ENCODE results near the gene GJB1.

Gene GJB1

DNA sequence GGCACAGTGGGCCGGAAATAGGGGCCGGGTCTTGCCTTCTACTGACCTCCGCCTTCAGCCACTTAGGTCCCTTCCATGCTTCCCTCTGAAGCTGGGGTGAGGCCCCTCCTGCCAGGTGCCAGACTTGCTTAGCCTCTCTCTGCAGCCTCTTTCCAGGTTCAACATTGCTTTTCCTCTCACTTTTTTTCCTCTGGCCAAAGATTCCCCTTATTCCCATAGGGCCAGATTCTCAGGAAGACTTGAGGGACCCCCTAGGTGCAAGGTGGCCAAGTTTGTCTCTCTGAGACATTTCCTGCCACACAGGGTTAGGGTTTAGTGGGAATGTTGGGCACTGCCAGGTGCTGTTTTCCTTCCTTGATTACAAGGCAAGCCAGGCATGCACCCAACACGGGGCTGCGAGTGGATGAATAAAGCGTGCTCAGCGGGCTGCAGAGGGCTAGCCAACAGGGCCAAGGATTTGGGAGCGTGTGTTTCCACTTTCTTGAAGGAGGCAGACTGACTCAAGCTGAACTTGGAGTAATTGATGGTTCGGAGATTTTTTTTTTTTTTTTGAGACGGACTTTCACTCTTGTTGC lies 7.6 kb upstream of the GJB1 start:
- DNase-seq (ENCODE audit: low spot score): no peak

DNA sequence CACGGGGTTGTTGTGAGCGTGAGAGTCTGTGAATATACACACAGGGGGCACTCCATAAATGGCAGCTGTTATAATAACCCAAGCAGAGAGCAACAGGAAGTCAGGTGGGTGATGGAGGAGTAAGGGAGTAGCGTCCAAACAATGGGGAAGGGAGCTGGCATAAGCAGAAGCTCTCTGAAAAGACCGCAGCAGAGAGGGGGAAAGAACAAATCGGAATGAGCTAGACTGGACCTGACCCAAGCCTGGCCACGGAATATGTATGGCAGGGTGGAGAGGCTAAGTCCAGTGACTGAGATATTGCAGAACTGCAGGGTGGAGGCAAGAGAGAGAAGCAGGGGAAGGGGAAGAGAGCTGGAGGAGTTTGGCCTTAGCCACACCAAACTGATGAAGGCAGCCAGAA lies 6.5 kb upstream of the GJB1 start:
- no peak for DNase-seq (ENCODE audit: low spot score)

DNA sequence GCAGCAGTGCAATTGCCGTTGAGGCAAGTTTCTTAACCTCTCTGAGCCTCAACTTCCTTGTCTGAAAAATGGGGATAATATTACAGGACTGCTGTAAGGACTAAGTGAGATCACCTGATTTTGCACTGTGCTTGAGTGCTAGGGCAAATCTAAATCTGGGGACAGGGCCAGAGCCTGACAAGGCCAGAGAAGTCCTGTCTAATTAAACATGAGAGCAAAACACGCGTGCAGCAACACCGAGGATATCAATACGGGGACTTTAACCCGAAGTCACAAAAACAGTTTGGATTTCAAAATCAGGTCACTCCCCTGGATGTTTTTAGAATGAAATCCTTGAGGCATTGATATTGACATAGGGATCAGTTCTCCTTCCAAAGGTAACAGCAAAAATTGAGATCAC lies 5.7 kb upstream of the GJB1 start:
- DNase-seq (ENCODE audit: low spot score): no peak

DNA sequence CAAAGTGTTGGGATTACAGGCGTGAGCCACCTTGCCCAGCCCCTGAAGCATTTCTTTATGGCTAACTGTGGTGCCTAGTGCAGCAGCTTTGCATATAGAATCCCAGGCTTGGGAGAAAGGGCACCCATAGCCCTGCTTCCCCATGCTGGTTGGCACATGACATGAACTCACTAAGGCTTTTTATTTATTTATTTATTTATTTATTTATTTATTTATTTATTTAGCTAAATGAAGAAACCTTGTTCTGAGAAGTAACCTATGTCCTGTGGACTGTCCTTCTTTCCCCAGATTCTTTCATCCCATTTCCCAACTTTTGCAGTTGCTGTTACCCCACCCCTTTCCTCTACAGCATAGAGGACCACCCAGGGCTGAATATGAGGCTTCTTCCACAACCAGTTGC lies 1.9 kb upstream of the GJB1 start:
- DNase-seq (ENCODE audit: low spot score): no peak

DNA sequence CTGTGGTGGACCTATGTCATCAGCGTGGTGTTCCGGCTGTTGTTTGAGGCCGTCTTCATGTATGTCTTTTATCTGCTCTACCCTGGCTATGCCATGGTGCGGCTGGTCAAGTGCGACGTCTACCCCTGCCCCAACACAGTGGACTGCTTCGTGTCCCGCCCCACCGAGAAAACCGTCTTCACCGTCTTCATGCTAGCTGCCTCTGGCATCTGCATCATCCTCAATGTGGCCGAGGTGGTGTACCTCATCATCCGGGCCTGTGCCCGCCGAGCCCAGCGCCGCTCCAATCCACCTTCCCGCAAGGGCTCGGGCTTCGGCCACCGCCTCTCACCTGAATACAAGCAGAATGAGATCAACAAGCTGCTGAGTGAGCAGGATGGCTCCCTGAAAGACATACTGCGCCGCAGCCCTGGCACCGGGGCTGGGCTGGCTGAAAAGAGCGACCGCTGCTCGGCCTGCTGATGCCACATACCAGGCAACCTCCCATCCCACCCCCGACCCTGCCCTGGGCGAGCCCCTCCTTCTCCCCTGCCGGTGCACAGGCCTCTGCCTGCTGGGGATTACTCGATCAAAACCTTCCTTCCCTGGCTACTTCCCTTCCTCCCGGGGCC lies 1.2 kb downstream of the GJB1 start:
- DNase-seq (ENCODE audit: low spot score): no peak

DNA sequence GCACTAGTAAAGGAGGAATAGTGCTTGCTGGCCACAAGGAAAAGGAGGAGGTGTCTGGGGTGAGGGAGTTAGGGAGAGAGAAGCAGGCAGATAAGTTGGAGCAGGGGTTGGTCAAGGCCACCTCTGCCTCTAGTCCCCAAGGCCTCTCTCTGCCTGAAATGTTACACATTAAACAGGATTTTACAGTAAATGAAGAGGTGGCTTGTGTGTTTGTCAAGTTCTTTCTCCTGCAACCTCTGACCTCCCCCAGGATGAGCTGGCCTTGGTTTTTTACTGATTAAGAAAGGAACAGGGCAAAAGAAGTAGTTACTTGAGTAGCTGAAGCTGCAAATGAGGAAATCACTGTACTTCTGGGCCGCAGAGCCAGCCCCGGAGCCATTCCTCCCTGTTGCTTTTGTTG lies 2.0 kb downstream of the GJB1 start:
- no peak for DNase-seq (ENCODE audit: low spot score)

DNA sequence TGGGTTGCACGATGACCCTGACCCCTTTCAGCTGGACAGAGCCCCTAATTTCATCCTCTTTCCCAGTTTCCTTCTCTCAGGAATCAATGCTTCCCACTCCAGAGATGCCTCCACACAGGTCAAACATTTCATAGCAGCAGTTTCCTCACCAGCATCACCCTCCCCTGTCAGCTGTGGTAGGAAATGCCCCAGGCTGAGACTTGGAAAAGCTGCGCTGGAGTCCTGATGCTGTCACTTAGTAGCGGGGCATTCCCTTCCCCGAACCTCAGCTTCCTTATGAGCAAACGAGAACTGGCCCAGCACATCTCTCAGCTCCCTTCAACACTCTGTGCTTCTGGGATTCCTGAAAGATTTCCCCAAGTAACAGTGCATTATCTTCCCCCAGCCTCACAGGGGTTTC lies 2.7 kb downstream of the GJB1 start:
- no peak for DNase-seq (ENCODE audit: low spot score)

DNA sequence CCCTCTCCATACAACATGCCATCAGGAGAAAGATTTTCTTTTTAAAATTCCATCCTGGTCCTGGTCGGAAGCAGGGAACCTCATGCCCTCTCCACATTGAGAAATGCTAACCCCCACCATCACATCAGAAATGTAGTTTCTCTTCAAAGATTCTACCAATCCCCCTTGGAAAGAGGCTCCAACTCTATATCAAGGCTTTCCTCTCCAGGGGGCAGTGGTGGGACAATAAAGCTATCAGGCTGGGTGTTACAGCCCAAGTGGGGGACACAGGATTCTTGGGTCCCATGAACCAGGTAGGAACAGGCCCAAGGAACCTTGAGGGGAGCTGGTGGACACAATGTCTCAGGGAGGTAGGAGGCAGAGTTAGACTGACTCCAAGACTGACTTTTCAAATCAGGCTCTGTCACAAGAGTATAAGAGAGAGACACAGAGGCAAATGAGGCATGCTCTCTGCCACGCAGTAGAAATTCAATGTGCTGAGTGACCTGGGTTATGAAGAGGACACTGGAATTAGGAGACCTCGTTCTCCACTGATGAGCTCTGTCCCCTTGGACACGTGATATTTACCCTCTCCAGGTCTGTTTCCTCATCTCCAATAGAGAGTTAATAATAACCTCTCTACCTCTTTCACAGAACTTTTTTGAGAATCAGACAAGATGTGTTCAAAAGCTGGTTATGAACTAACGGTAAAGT lies 4.5 kb downstream of the GJB1 start:
- no peak for DNase-seq (ENCODE audit: low spot score)

DNA sequence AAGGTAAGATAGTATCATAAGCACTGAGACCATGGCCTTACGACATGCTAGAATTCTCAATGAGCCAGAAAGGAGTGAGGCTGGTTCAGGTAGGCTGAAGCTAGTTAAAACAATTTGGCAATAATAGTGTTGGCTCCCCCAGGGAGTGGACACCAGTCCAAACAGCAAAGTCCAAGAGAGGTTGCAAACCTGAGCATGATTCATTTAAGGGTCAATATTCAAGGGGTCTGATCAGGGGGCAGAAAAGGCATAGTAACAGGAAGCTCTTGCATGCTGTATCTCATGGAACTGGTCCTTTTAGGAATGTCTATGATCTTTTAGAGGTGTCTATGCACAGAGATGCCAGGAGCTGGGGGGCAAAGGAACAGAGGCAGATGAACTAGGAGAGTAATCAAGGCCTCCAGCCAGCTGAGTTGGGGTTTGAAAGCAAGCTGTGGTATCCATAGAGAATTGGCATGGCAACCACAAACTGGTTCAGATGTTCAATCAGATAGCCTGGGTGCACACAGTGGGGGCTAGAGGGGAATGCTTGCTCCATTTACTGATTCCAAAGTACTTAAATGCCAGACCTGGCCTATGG lies 5.1 kb downstream of the GJB1 start:
- DNase-seq (ENCODE audit: low spot score): no peak

DNA sequence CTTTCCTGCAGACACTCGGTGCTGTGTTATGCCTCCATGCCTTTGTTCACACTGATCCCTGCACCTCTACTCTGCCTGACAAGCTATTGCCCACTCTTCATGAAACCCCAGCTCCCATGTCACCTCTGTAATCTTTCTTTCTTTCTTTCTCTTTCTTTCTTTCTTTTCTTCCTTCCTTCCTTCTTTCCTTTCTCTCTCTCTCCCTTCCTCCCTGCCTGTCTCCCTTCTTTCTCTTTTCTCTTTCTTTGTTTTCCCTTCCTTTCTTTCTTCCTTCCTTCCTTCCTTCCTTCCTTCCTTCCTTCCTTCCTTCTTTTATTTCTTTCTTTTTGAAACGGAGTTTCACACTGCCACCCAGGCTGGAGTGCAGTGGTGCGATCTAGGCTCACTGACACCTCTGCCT lies 12.5 kb downstream of the GJB1 start:
- DNase-seq (ENCODE audit: low spot score): no peak

DNA sequence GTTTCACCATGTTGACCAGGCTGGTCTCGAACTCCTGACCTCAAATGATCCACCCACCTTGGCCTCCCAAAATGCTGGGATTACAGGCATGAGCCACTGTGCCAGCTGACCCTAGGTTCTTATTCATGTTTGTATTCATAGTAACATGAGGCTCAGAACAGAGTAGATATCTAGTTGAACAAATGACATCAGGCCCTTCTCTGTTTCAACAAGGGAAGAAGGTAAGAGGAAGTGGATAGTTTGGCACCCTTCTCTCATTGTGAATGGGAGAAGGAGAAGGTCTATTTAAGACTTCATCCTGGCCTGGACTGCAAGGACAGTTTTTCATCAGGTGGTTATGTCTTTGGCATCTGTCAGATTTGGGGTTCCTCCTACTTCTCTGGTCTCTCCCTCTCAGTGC lies 13.8 kb downstream of the GJB1 start:
- no peak for DNase-seq (ENCODE audit: low spot score)

DNA sequence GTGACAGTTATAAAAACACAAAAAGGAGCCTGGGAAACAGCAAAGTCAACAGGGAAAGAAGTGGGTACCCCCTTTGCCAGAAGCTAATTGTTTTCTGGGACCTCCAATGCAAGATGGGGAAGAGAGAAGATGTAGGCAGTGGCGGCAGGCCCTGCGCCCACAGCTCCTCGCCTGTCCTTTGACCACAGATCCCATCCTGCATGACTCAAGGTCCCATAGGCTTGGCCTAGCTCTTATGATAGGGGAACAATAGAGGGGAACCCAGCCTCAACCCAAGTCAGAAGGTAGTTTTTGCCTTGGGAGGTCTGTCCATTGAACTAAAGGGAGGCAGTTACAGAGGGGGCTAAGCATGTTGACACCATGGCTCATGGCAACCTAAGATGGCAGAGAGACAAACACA lies 16.8 kb downstream of the GJB1 start:
- DNase-seq (ENCODE audit: low spot score): no peak

DNA sequence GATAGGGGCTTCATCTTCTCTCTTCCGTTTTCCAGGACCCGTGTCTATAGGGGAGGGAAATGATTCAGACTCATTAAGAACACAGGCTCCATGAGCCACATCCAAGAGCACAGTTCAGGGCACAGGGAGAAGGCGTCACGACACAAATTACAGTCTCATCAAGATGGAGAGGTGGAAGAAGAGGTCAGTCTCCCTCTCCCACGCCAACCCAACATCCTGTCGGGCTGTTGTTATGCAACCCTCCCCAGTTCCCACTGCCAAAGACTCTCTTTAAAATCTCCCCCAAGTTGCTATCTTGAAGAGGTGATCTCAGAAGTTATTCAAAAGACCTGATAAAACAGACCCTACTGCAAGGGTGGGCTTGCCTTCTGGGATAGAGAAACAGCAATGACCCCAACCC lies 18.3 kb downstream of the GJB1 start:
- no peak for DNase-seq (ENCODE audit: low spot score)

DNA sequence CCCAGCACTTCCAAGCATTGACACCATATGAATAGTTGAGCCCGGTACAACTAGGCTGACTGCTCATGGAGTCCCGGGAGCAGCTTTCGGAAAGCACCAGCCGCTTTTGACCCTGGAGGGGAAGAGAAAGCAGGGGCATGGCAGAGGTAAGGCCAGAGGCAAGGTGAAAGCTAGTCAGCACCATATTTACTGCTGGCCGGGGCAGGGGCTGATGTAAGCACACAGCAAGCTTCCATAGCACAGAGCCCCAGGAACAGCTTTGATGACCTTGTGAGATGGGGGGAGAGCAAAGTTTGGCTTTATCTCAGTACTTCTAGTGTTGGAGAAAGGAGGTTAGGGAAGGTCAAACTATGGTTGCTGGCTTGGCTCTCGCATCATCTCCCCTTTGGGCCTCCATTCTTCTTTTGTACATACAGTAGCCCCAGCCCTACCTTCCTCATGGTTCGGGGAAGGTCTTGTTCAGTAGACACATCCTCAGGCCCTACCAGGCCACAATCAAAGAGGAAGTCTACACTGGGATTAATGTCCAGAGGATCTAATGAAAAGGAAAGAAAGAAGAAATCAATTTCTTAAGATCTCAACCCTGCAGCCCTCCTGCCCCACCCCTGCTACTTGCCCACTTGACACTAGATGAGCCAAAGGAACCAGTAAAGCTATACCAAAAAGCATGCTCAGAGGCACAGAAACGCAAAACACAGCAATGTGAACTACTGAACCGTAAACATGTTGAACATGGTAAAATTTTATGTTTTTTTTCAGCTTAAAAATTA lies 21.5 kb downstream of the GJB1 start:
- DNase-seq (ENCODE audit: low spot score): no peak

DNA sequence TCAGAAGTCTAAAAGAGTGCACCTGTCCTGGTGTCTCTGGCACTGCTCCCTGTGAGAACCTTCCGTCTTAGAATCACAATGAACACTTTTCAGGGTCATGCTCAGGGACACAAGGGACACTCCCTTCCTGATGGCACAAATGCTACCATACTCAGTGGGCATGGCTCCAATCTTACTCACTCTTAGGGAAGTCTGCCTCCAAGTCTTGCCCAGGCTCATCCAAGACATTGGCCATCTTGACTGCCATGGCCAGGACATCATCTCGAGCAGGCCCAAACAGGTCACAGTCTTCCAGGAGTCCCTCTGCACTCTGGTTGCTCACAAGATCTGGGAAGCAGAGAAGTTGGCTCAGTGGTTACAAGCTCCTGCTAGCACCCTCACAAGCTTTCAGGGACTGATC lies 22.1 kb downstream of the GJB1 start:
- no peak for DNase-seq (ENCODE audit: low spot score)

DNA sequence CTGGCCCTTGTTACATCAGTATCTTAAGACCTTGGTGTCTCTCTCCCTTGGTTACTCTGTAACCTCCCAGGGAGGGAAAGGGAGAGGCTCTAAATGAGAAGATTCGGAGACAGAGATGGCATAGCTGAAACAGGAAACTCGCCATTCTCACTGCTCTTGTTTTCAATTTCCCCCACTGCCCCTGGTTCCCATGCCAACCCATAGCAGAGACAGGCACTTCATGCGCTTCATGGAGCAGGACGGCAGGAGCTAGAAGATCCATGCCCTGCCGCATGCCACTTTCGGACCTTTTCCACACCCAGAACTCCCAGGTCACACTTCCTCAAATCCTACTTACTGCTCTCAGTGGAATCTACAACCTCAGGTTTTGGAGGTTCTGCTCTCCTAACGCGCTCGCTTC lies 27.8 kb downstream of the GJB1 start:
- DNase-seq (ENCODE audit: low spot score): no peak

DNA sequence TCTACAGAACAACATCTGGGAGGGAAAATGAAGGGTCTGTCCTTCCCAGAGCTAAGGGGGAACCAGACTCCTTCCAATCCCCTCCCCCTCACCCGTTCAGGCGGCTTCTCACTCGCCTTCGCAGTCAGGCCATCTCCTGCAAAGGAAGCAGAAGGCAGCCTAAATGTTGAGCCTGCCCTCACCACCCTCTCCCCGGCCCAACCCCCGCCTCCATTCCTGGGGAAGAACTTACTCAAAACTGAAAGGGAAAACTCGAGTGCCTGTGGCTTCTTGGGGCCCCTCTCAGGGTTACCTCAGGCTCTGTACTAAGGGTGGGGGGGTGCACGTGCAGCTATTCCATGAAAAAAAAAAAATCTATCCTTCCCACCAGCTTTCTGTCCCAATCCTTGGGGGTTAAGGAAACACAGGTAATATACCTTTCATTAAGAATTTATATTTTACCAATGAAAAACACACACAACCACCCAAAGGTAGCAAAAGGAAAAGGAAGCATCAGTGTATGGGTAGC lies 28.5 kb downstream of the GJB1 start:
- no peak for DNase-seq (ENCODE audit: low spot score)

DNA sequence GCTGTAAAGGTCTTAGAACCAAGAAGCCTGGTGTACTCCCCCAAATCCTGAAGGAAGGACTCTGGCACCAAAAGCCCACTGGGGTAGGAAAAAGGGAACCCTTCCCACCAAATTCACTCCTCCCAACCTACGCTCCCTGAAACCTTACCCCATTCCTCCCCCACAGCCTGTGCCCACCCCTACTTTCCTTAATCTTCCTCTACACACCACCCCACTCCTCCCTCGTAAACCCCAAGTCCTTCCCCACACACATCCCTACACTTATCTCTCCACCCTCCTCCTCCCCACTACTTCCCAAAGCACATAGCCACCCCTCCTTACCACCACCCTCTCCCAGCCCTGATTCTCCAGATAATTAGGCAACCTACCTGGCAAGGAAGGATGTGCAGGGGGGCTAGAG lies 29.2 kb downstream of the GJB1 start:
- no peak for DNase-seq (ENCODE audit: low spot score)

DNA sequence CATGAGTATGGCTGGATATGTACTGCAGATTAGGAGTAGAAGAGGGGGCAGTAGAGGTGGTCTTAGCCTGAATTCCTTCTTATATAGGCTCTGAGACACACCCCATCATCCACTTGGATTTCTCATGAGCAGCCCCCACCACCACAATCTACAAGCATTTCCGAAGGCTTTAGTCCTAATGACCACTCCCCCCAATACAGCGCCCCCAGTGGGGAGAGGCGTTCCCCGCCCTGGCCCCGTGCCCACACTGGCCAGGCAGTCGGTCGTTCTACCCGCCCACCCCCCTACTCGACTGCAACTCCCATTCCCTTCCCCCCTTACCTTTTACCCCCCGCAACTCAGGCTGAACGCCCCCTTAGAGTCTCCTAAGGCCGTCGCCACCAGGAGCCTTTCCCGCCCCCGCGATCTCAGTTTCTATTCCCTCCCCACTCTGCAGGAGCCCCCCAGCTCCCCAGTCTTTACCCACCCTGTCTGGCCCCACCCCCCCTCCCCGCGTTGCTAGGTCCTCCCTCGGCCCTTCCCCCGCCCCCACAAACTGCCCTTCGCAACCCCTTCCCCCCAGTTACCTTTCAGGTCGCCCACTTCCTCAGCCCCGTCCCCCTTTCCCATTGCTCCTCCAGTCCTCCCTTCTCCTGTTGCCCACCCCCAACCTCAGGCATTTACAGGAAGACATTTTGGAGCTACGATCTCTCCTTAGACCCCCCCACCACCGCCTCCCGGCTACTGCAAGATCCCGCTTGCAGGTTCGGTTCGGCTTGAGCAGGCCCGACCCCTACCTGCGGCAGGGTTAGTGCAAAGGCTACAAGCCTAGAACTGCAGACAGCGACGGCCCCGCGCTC lies 30.4 kb downstream of the GJB1 start:
- peak; percentile 47 for DNase-seq (ENCODE audit: low spot score)

DNA sequence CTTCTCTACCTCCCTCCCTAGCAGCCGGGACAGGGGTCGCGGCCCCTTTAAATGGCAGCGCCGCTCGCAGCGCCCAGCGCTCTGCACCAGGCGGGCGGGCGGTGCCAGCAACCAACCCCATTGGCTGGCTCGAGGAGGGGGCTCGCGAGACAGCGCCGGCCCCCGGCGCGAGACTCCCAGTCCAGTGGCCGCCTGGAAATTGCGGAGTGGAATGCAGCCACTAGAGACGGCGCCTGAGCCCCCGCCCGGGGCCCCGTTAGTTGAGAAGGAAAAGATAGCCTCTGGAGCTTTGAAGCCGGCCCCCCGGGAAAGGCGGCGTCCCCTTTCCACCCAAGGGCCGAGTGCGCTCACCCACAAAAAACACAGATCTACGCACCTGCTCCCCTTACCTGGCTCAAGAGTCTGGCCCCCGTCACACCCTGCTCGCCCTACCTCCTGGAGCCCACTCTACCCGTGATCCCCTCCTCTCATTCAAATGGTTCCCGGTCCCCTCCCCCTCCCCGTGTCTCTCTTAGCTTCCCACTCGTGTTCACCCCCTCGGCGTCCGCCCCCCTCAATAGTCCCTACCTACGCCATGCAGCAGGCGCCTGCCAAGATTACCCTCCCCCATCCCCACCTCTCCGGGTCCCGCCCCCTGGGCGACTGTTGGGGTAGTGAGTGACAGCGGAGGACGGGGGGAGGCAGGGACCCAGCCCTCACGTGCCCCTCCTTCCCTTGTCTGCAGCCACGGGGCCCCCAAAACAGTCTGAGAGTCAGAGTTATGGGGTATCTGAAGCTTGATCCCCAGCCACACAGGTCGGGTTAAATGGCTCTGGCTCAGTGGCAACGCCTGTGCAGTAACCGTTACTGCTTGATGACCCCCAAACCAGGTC lies 31.3 kb downstream of the GJB1 start, which contains the start of gene ZMYM3:
Gene ZMYM3, minus strand, starts transcription at position 49 of the 872 bp plus-strand sequence. CDS start 885 bp downstream, outside the sequence.
- DNase-seq (ENCODE audit: low spot score): peak; percentile 85

DNA sequence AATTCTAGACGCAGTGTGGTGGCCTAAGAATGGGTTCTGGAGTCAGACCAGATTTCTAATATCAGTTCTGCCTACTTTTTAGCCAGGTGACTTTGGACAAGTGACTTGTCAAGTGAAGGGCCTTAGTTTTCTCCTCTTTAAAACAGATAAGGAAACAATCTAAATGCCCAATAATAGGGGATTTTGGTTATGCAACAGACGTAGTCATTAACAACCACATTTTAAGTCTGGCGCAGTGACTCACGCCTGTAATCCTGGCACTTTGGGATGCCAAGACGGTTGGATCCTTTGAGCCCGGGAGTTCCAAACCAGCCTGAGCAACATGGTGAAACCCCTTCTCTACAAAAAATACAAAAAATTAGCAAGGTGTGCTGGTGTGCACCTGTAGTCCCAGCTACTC lies 33.0 kb downstream of the GJB1 start:
- DNase-seq (ENCODE audit: low spot score): no peak
